Keratinocyte (primary cell): ENCODE measurements around the gene WASF2. TPM values are rescaled to one million over a fixed set of nuclear protein-coding genes. Genes with fewer than 3 reads are reported as not detected.
A peak's percentile ranks its signal among the peaks of the same experiment; 100 is the strongest.

Experiments used
- DNase-seq: peaks from one replicate; pipeline ENCODE4 v3.0.0-alpha.2; 2011; ENCODE audit warnings: low read depth, missing footprints, low spot score
- FAIRE-seq: peaks from 2 replicates; lab custom pipeline; 2011; peaks lifted over from hg19 to GRCh38; lab: Jason Lieb, UNC
- H2AFZ ChIP-seq: 2 replicates; pipeline ENCODE4 v1.6.0; 2012; ENCODE audit warnings: low read length, control low read depth, inconsistent platforms; ENCODE audit not compliant: control insufficient read depth
- H3K27ac ChIP-seq: 2 replicates; pipeline ENCODE4 v1.5.1; 2011; ENCODE audit warnings: low read length; ENCODE audit not compliant: control insufficient read depth, insufficient read depth
- H3K27me3 ChIP-seq: 3 replicates; pipeline ENCODE4 v1.6.0; 2011; ENCODE audit warnings: low read length; ENCODE audit not compliant: control insufficient read depth, insufficient read depth; ENCODE audit errors: extremely low read depth
- H3K36me3 ChIP-seq, 2 experiments: 2 replicates in 1 of 2; 3 replicates in 1 of 2; pipeline ENCODE4 v1.5.1; 2011; ENCODE audit warnings: low read length in 2 of 2, mild to moderate bottlenecking in 1 of 2; ENCODE audit not compliant: control insufficient read depth in 2 of 2, insufficient read depth in 2 of 2; ENCODE audit errors: extremely low read depth in 1 of 2
- H3K4me1 ChIP-seq: 3 replicates; pipeline ENCODE4 v1.5.1; 2011; ENCODE audit warnings: low read length; ENCODE audit not compliant: control insufficient read depth, insufficient read depth; ENCODE audit errors: extremely low read depth
- H3K4me2 ChIP-seq: 3 replicates; pipeline ENCODE4 v1.6.0; 2011; ENCODE audit warnings: low read depth, low read length; ENCODE audit not compliant: control insufficient read depth, insufficient read depth; ENCODE audit errors: extremely low read depth
- H3K4me3 ChIP-seq, 3 experiments: fragments of 200-600 bp in 1 of 3; sonication (generic) in 1 of 3; 2 replicates in 2 of 3; 3 replicates in 1 of 3; pipeline ENCODE4 v1.5.1; 2011 to 2016; ENCODE audit warnings: low read length in 3 of 3, mild to moderate bottlenecking in 3 of 3, control low read depth in 2 of 3, inconsistent platforms in 1 of 3, low read depth in 1 of 3, mixed read lengths in 1 of 3, mixed run types in 1 of 3, moderate library complexity in 1 of 3; ENCODE audit not compliant: control insufficient read depth in 2 of 3, insufficient read depth in 2 of 3; ENCODE audit errors: extremely low read depth in 1 of 3
- H3K79me2 ChIP-seq: 2 replicates; pipeline ENCODE4 v1.6.0; 2012; ENCODE audit warnings: low read length; ENCODE audit not compliant: control insufficient read depth, insufficient read depth
- H3K9ac ChIP-seq: 3 replicates; pipeline ENCODE4 v1.6.0; 2011; ENCODE audit warnings: low read length; ENCODE audit not compliant: control insufficient read depth, insufficient read depth; ENCODE audit errors: extremely low read depth
- H3K9me1 ChIP-seq: 3 replicates; pipeline ENCODE4 v1.6.0; 2011; ENCODE audit warnings: low read length; ENCODE audit not compliant: control insufficient read depth, insufficient read depth; ENCODE audit errors: extremely low read depth
- H3K9me3 ChIP-seq: 2 replicates; pipeline ENCODE4 v1.5.1; 2012; ENCODE audit warnings: low read depth, low read length; ENCODE audit not compliant: control insufficient read depth
- H4K20me1 ChIP-seq: 3 replicates; pipeline ENCODE4 v1.6.0; 2011; ENCODE audit warnings: low read length; ENCODE audit not compliant: control insufficient read depth, insufficient read depth; ENCODE audit errors: extremely low read depth
- EZH2 ChIP-seq: IDR thresholded peaks from one replicate; pipeline ENCODE4 v1.6.1; 2012; ENCODE audit warnings: inconsistent platforms, mild to moderate bottlenecking, low read length, moderate library complexity
- dilution Hi-C: fragments of 300-500 bp; cut with MboI; formaldehyde crosslinking; loops from one replicate; pipeline ENCODE4 v1.7.0; 2020; ENCODE audit warnings: low sequenced_read_pairs; ENCODE audit not compliant: extremely low pct_ligation_motif_present
- polyA plus RNA-seq, 5 experiments: library from polyadenylated mRNA; depleted of rRNA in 3 of 5; stranded (reverse) in 3 of 5; stranded (forward) in 1 of 5; unstranded in 1 of 5; fragments of >200 nt; gene quantifications; 1 replicate in 1 of 5; 2 replicates in 3 of 5; 3 replicates in 1 of 5; pipeline versions ENCODE4 v1.2.1 to v1.2.3, GENCODE V29; 2011 to 2012; ENCODE audit warnings: missing spikeins in 2 of 5, low read depth in 1 of 5, low replicate concordance in 1 of 5
- TF ChIP-seq, protein P1 (sequence below), 3 experiments: IDR thresholded peaks in 1 of 3; conservative IDR thresholded peaks in 1 of 3; optimal IDR thresholded peaks in 1 of 3; 2 replicates in 2 of 3; 3 replicates in 1 of 3; pipeline versions ENCODE3 to v1.5.1; 2011; ENCODE audit warnings: low read length in 3 of 3, mild to moderate bottlenecking in 3 of 3, moderate library complexity in 2 of 3, control low read depth in 1 of 3, inconsistent platforms in 1 of 3; ENCODE audit not compliant: insufficient read depth in 2 of 3; ENCODE audit errors: extremely low read depth in 1 of 3

WASF2 gene
- polyA plus RNA-seq, 1 donor (not counting 4 experiments of a cell fraction or from before 2014, with no cell fraction given) = 42.9 TPM

DNA sequence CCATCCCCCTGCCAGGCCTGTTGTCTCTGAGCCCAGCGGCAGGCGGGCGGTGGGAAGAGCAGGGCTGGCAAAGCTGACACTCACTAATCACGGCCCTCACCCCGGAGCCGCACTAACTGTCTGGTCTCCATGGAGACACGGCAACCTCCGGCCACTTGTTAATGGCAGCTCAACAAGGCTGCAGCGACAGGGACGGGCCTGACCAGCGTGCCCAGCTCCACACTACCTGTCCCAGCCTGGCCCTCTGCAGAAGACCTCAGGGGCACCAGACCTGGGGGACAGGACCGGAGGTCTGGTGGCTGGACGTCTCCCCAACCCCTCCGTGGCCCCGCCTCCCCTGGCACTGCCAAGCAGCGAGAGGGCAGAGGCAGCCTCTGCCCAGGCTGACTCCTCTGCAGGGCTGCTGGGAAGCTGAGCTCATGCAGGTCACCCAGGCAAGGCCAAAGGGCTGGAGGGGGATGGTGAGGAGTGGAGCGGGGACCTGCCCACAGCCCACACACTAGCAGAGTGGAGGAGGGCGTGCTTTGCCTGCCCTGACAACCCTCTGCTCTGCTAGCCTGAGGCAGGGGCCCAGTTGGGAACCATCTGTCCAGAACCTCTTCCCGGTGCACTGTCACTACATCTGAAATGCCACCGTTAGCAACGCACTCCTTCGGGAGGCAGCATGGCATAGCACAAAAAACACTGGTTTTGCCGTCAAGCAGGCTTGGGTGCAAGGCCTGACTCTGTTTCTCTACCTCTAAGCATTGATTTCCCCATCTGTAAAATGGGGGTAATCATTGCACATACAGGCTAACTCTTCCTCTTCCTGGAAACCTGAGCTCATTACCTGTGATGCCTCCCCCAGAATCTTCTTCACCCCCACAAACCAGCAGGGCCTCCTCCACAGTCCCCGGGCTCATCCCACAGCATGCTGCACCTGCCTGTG, 29.6 kb upstream of the WASF2 start:
- no peak overlapping the region for H3K4me3 ChIP-seq
- H3K27me3 ChIP-seq = no peaks in the 10 kb centered on the region
- TF ChIP-seq, protein P1, sequence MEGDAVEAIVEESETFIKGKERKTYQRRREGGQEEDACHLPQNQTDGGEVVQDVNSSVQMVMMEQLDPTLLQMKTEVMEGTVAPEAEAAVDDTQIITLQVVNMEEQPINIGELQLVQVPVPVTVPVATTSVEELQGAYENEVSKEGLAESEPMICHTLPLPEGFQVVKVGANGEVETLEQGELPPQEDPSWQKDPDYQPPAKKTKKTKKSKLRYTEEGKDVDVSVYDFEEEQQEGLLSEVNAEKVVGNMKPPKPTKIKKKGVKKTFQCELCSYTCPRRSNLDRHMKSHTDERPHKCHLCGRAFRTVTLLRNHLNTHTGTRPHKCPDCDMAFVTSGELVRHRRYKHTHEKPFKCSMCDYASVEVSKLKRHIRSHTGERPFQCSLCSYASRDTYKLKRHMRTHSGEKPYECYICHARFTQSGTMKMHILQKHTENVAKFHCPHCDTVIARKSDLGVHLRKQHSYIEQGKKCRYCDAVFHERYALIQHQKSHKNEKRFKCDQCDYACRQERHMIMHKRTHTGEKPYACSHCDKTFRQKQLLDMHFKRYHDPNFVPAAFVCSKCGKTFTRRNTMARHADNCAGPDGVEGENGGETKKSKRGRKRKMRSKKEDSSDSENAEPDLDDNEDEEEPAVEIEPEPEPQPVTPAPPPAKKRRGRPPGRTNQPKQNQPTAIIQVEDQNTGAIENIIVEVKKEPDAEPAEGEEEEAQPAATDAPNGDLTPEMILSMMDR (optimal IDR thresholded peaks at IDR 0.05 in 1 of 3, IDR thresholded peaks at IDR 0.05 in 1 of 3, conservative IDR thresholded peaks at IDR 0.05 in 1 of 3; ENCODE audit: extremely low read depth in 1 of 3, insufficient read depth in 2 of 3, low read length in 3 of 3) = no peak
- no peak for TF ChIP-seq EZH2
- no peaks in the 10 kb centered on the region for H3K9me3 ChIP-seq
- peaks cover 65% of the 10 kb centered on the region for H3K4me1 ChIP-seq
- H4K20me1 ChIP-seq = no peaks in the 10 kb centered on the region
- no peak overlapping the region for H3K4me2 ChIP-seq
- no peak overlapping the region for H3K9ac ChIP-seq
- H3K9me1 ChIP-seq = peaks cover 2% of the 10 kb centered on the region
- dilution Hi-C loops = no loop called here
- DNase-seq (no peak), FAIRE-seq (no peak)
- no peaks in the 10 kb centered on the region for H3K36me3 ChIP-seq
- no peak overlapping the region for H3K27ac ChIP-seq
- H3K79me2 ChIP-seq = no peaks in the 10 kb centered on the region
- H2AFZ ChIP-seq = no peak overlapping the region

DNA sequence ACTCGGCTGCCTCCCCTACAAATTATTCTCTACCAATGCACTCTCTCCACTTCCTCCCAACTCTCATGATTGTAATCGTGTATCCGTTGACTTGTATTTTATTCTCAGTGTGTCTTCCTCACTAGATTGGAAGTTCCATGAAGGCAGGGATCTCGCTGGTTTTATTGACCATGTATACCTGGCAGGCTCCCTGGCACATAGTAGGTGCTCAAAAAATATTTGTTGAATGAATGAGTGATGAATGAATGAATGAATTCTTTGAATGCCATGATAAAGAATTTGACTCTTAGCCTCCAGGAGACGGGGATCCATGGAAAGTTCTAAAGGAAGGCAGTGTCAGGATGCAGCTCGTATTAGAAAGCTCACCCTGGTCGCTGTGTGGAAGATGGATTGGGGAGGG, 28.8 kb upstream of the WASF2 start:
- Histone ChIP-seq H3K4me1 (peaks cover 57% of the 10 kb centered on the region), H3K4me3 (no peak overlapping the region), H3K4me2 (no peak overlapping the region), H3K9me3 (no peaks in the 10 kb centered on the region), H3K36me3 (no peaks in the 10 kb centered on the region), H3K9ac (no peak overlapping the region), H3K27me3 (no peaks in the 10 kb centered on the region), H3K9me1 (peaks cover 2% of the 10 kb centered on the region), H3K27ac (peak overlapping the region; percentile 70), H3K79me2 (no peaks in the 10 kb centered on the region), H2AFZ (no peak overlapping the region), H4K20me1 (no peaks in the 10 kb centered on the region)
- dilution Hi-C loops = no loop called here
- FAIRE-seq (no peak), DNase-seq (no peak)
- TF ChIP-seq EZH2 = no peak
- TF ChIP-seq, protein P1 (optimal IDR thresholded peaks at IDR 0.05 in 1 of 3, IDR thresholded peaks at IDR 0.05 in 1 of 3, conservative IDR thresholded peaks at IDR 0.05 in 1 of 3; ENCODE audit: extremely low read depth in 1 of 3, insufficient read depth in 2 of 3, low read length in 3 of 3) = no peak
